K562 (cell line): Measurements from ENCODE around the gene LSM4. TPM values are rescaled to one million over a fixed set of nuclear protein-coding genes. Genes with fewer than 3 reads are reported as not detected.
A peak's percentile ranks its signal among the peaks of the same experiment; 100 is the strongest.

Experiments used
- GMEB1 ChIP-seq: fragments of 250-450 bp; sonication (Bioruptor Pico); IDR thresholded peaks from 2 replicates; pipeline ENCODE4 v1.4.0; 2020; ENCODE audit warnings: mild to moderate bottlenecking
- HNRNPK ChIP-seq: fragments of 200-400 bp; formaldehyde crosslinking; IDR thresholded peaks from one replicate; pipeline ENCODE4 v1.6.1; 2018; ENCODE audit warnings: mild to moderate bottlenecking, low read depth, low read length; ENCODE audit not compliant: poor library complexity, severe bottlenecking
- KDM2B ChIP-seq: fragments of 250-450 bp; sonication (Bioruptor Pico); IDR thresholded peaks from 2 replicates; pipeline ENCODE4 v1.8.0; 2021; ENCODE audit warnings: mild to moderate bottlenecking, moderate library complexity
- MBD2 ChIP-seq: sonication (generic); IDR thresholded peaks from 2 replicates; pipeline ENCODE4 v1.6.1; 2016; ENCODE audit warnings: low read depth, borderline replicate concordance
- MEF2A ChIP-seq: IDR thresholded peaks from 2 replicates; pipeline ENCODE4 v1.6.1; 2011; ENCODE audit warnings: low read depth, mild to moderate bottlenecking, low read length, moderate library complexity; ENCODE audit not compliant: control insufficient read depth
- MYNN ChIP-seq, 2 experiments: sonication (generic); formaldehyde crosslinking in 1 of 2; IDR thresholded peaks; 2 replicates each; pipeline versions ENCODE4 v1.5.0 to v1.6.1; 2016 to 2020; ENCODE audit warnings: antibody characterized with exemption in 1 of 2, missing genetic modification reagents in 1 of 2
- NR1H2 ChIP-seq: sonication (generic); formaldehyde crosslinking; IDR thresholded peaks from 2 replicates; pipeline ENCODE4 v1.4.0; 2020; ENCODE audit warnings: mild to moderate bottlenecking, missing genetic modification reagents
- NR4A1 ChIP-seq, 2 experiments: fragments of 250-450 bp in 1 of 2; fragments of 450-650 bp in 1 of 2; sonication (Bioruptor Pico) in 1 of 2; IDR thresholded peaks; 2 replicates each; pipeline versions ENCODE4 v1.4.0 to v1.6.1; 2016 to 2020; ENCODE audit warnings: mild to moderate bottlenecking in 2 of 2, missing compliant biosample characterization in 1 of 2, missing genetic modification characterization in 1 of 2, moderate library complexity in 1 of 2
- POU5F1 ChIP-seq: fragments of 150-350 bp; IDR thresholded peaks from 2 replicates; pipeline ENCODE4 v1.6.1; 2014; ENCODE audit warnings: borderline replicate concordance, low read length, low read depth, mild to moderate bottlenecking; ENCODE audit not compliant: partially characterized antibody
- RB1 ChIP-seq: fragments of 450-650 bp; IDR thresholded peaks from 2 replicates; pipeline ENCODE4 v1.6.1; 2017; ENCODE audit warnings: low read depth, mild to moderate bottlenecking
- XRCC3 ChIP-seq: fragments of 450-650 bp; IDR thresholded peaks from 2 replicates; pipeline ENCODE4 v1.6.1; 2017; ENCODE audit warnings: mild to moderate bottlenecking, moderate library complexity
- ZBTB7A ChIP-seq: IDR thresholded peaks from 2 replicates; pipeline ENCODE4 v1.6.1; 2011; ENCODE audit warnings: low read depth, mild to moderate bottlenecking, low read length, moderate library complexity, borderline replicate concordance; ENCODE audit not compliant: control insufficient read depth
- ZNF444 ChIP-seq: fragments of 250-450 bp; sonication (Bioruptor Pico); IDR thresholded peaks from 2 replicates; pipeline ENCODE4 v1.4.0; 2020; ENCODE audit warnings: mild to moderate bottlenecking, moderate library complexity
- ZNF518B ChIP-seq: fragments of 250-450 bp; sonication (Bioruptor Pico); IDR thresholded peaks from 2 replicates; pipeline ENCODE4 v1.5.0; 2021; ENCODE audit warnings: mild to moderate bottlenecking, moderate library complexity
- ZNF644 ChIP-seq: fragments of 200-800 bp; sonication (Bioruptor generic); IDR thresholded peaks from 2 replicates; pipeline ENCODE4 v1.6.1; 2016; ENCODE audit warnings: low read depth, missing genetic modification characterization, missing compliant biosample characterization
- polyA plus RNA-seq, 8 experiments: library from polyadenylated mRNA; depleted of rRNA in 4 of 8; stranded (reverse) in 5 of 8; unstranded in 3 of 8; fragments of >200 nt; fragmentation: Nextera tagmentation in 2 of 8; fragmentation: Illumina TruSeq in 1 of 8; extraction: Ambion mirVana in 2 of 8; extraction: Trizol in 1 of 8; gene quantifications; 2 replicates each; pipeline versions ENCODE4 v1.2.1 to v1.2.3, GENCODE V29; 2011 to 2014; ENCODE audit warnings: inconsistent platforms in 1 of 8, missing spikeins in 1 of 8
- total RNA-seq, 7 experiments: library from RNA; depleted of rRNA in 6 of 7; stranded (reverse); fragments of >200 nt in 6 of 7; fragmentation: Illumina TruSeq in 2 of 7; extraction: Trizol in 2 of 7; gene quantifications; 2 replicates each; pipeline versions ENCODE4 v1.2.1 to v1.2.3, GENCODE V29; 2011 to 2021; ENCODE audit warnings: low replicate concordance in 1 of 7
- TF ChIP-seq, protein P1 (sequence below): IDR thresholded peaks from 2 replicates; pipeline ENCODE4 v1.6.1; 2011; ENCODE audit warnings: borderline replicate concordance, low read depth, mild to moderate bottlenecking, moderate library complexity, low read length; ENCODE audit not compliant: insufficient read depth, poor library complexity, severe bottlenecking
- TF ChIP-seq, protein P2 (sequence below): sonication (generic); formaldehyde crosslinking; IDR thresholded peaks from 2 replicates; pipeline ENCODE4 v1.5.0; 2020; ENCODE audit warnings: missing genetic modification reagents

The LSM4 gene
- total and polyA plus RNA-seq, 9 of the 15 experiments (the other 6 are each of a cell fraction or from before 2014, with no cell fraction given), result 11.9 to 763 (median 202) TPM

DNA sequence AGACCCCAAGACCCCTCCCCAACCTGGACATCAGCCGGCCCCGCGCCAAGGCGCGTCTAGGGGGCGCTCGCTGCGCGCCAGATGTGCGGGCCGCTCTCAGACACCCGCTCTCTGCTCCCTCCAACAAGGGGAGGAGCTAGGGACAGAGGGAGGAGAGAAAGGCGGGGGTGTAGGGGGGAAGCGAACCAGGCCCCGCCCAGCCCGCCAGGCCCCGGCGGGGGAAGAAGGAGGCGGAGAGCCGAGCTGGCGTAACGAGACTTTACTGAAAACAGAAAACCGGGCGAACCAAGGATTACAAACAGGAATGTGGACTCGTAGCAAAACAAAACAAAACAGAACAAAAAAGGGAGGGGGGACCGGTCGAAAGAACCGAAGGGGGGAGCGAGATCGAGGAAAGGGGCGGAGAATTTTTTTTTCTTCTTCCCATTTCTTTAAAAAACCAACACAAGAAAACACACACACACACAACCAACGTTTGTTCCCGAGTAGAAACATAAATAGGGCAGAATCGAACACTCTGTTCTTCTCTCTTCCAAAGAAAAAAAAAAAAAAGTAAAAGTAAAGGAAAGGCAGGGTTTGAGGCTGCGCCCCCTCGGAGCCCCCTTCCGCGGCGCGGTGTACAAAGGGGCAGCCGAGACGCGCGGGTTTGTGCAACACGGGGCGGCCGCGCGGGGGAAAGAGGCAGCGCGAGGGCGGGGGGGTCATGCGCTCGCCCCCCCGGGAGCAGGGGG, 43.2 kb downstream of the LSM4 start (continued):
- TF ChIP-seq ZBTB7A, result peak; percentile 100
- TF ChIP-seq ZNF518B (CRISPR knock-in tag), result no peak
- no peak for TF ChIP-seq XRCC3
- no peak for TF ChIP-seq KDM2B (CRISPR knock-in tag)
- TF ChIP-seq NR1H2, result no peak
- TF ChIP-seq GMEB1 (CRISPR knock-in tag), result peak; percentile 28; the same call in 1 of the 2 replicates
- peak; percentile 24; the same call in 1 of the 2 replicates for TF ChIP-seq MYNN (IDR thresholded peaks at IDR 0.05)
- no peak for TF ChIP-seq MYNN (CRISPR knock-in tag; IDR thresholded peaks at IDR 0.05)
- TF ChIP-seq HNRNPK, result no peak
- TF ChIP-seq POU5F1, result no peak
- TF ChIP-seq, protein P1, sequence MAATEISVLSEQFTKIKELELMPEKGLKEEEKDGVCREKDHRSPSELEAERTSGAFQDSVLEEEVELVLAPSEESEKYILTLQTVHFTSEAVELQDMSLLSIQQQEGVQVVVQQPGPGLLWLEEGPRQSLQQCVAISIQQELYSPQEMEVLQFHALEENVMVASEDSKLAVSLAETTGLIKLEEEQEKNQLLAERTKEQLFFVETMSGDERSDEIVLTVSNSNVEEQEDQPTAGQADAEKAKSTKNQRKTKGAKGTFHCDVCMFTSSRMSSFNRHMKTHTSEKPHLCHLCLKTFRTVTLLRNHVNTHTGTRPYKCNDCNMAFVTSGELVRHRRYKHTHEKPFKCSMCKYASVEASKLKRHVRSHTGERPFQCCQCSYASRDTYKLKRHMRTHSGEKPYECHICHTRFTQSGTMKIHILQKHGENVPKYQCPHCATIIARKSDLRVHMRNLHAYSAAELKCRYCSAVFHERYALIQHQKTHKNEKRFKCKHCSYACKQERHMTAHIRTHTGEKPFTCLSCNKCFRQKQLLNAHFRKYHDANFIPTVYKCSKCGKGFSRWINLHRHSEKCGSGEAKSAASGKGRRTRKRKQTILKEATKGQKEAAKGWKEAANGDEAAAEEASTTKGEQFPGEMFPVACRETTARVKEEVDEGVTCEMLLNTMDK, result peak; percentile 91
- TF ChIP-seq NR4A1 (CRISPR knock-in tag; IDR thresholded peaks at IDR 0.05), result no peak
- no peak for TF ChIP-seq NR4A1 (tag; IDR thresholded peaks at IDR 0.05)
- TF ChIP-seq, protein P2, sequence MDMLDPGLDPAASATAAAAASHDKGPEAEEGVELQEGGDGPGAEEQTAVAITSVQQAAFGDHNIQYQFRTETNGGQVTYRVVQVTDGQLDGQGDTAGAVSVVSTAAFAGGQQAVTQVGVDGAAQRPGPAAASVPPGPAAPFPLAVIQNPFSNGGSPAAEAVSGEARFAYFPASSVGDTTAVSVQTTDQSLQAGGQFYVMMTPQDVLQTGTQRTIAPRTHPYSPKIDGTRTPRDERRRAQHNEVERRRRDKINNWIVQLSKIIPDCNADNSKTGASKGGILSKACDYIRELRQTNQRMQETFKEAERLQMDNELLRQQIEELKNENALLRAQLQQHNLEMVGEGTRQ (CRISPR knock-in tag), result no peak
- no peak; the same call in 1 of the 2 replicates for TF ChIP-seq MEF2A
- TF ChIP-seq RB1, result peak; percentile 96
- no peak for TF ChIP-seq ZNF444 (CRISPR knock-in tag)
- TF ChIP-seq MBD2, result peak; percentile 54; the same call in 1 of the 2 replicates
- TF ChIP-seq ZNF644 (tag), result 0 out of 2 replicates have a peak, but pooled peaks have one; percentile 40
